ENCODE results near the gene GNG8. TPM values are rescaled to one million over a fixed set of nuclear protein-coding genes. Genes with fewer than 3 reads are reported as not detected.

The GNG8 gene
- total RNA-seq, 1 donor = not detected

GRCh38 chr19:46644720-46645119 lies 8.7 kb upstream of the GNG8 start:
- DNase-seq (ENCODE audit: low read depth) = no peak
- TF ChIP-seq, protein P1, sequence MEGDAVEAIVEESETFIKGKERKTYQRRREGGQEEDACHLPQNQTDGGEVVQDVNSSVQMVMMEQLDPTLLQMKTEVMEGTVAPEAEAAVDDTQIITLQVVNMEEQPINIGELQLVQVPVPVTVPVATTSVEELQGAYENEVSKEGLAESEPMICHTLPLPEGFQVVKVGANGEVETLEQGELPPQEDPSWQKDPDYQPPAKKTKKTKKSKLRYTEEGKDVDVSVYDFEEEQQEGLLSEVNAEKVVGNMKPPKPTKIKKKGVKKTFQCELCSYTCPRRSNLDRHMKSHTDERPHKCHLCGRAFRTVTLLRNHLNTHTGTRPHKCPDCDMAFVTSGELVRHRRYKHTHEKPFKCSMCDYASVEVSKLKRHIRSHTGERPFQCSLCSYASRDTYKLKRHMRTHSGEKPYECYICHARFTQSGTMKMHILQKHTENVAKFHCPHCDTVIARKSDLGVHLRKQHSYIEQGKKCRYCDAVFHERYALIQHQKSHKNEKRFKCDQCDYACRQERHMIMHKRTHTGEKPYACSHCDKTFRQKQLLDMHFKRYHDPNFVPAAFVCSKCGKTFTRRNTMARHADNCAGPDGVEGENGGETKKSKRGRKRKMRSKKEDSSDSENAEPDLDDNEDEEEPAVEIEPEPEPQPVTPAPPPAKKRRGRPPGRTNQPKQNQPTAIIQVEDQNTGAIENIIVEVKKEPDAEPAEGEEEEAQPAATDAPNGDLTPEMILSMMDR (IDR thresholded peaks at IDR 0.05; ENCODE audit: insufficient read depth, low read length) = no peak
- H3K4me3 ChIP-seq (ENCODE audit: low read depth, low read length) = no peak overlapping the region

DNA sequence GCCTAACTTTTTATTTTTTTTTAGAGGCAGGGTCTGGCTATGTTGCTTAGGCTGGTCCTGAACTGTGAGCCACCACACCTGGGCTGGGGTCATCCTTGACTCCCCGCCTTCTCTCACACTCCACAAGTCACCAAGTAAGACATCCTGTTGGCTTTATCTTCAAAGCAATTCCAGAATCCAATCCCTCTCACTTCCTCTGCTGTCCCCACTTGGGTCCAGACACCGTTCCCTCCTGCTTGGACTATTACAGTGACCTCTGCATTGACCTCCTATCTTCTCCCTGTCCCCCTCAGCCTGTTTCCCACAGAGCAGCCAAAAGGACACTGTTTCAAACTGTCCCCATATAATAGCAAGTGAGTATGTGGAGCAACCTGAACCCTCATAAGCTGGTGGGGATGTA lies 4.7 kb upstream of the GNG8 start:
- DNase-seq (ENCODE audit: low read depth) = no peak
- H3K4me3 ChIP-seq (ENCODE audit: low read depth, low read length) = no peak overlapping the region
- TF ChIP-seq, protein P1 (IDR thresholded peaks at IDR 0.05; ENCODE audit: insufficient read depth, low read length) = no peak

- TF ChIP-seq, protein P1 (IDR thresholded peaks at IDR 0.05; ENCODE audit: insufficient read depth, low read length) = no peak
- H3K4me3 ChIP-seq (ENCODE audit: low read depth, low read length) = peak overlapping the region; percentile 72
- peak; percentile 87 for DNase-seq (ENCODE audit: low read depth)
These were observed 3.6 kb upstream of the GNG8 start for GRCh38 chr19:46639358-46640182.

GRCh38 chr19:46637224-46637623 lies 1.2 kb upstream of the GNG8 start:
- no peak overlapping the region for H3K4me3 ChIP-seq (ENCODE audit: low read depth, low read length)
- TF ChIP-seq, protein P1 (IDR thresholded peaks at IDR 0.05; ENCODE audit: insufficient read depth, low read length) = no peak
- no peak for DNase-seq (ENCODE audit: low read depth)

DNA sequence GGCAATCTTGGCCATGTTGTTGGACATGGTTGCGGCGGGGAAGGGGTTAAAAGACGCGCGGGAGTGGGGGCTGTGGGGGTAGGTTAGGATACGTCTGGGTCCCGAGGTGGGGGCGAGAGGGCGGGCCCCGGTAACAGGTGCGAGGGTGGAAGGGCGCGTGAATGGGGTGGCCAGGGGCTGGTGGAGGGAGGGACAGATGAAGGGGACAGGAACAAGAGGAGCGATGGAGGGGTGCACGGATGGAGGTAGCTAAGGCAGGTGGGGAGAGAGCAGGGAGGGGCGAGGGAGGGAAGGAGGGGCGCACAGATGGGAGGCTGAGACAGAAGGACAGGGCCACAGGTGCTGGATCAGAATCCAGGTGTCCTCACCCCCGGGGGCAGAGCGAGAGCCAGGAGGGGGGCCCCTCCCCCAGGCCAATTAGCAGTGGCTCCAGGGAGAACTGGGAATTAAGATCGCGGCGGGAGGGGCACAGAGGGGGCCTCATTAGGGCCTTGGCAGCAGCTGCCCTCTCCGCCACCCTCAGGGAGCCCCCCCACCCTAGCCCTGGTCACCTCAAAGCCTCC lies 1.3 kb downstream of the GNG8 start:
- H3K4me3 ChIP-seq (ENCODE audit: low read depth, low read length) = peak overlapping the region; percentile 44
- no peak for DNase-seq (ENCODE audit: low read depth)
- TF ChIP-seq, protein P1 (IDR thresholded peaks at IDR 0.05; ENCODE audit: insufficient read depth, low read length) = no peak

DNA sequence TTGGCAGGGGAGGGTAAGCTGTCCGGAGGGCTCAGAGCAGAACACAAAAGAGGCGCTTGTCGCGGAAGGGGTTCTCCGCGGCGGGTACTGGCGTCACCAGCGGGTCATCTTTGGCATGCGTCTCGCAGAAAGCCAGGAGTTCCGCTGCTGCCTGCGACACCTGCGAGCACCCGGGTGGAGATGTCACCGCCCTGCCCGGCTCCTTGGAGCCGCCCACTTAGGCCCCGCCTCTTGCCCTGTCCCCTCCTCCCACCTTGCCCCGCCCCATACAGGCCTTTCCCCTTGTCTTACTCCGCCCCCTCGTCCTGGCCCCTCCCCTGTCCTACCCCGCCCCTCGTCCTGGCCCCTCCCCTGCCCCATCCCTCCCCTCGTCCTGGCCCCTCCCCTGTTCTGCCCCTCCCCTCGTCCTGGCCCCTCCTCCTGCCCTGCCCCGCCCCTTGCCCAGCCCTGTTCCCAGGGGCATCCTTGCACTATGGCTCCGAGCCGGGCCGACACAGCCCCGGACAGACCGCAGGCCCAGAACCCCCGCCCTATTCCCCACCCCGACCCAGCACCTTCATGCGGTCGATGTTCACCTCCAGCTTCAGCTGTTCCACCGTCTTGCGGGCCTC lies 1.9 kb downstream of the GNG8 start:
- peak; percentile 73 for DNase-seq (ENCODE audit: low read depth)
- peak overlapping the region; percentile 44 for H3K4me3 ChIP-seq (ENCODE audit: low read depth, low read length)
- TF ChIP-seq, protein P1 (IDR thresholded peaks at IDR 0.05; ENCODE audit: insufficient read depth, low read length) = no peak
